Adrenal gland (tissue), 12 donors: ENCODE measurements around the gene ATXN1. TPM values are rescaled to one million over a fixed set of nuclear protein-coding genes. Genes with fewer than 3 reads are reported as not detected.

Experiments
- DNase-seq, 7 donors: peaks; one replicate each; pipeline ENCODE4 v3.0.0-alpha.2; 2019 to 2020
- H3K27ac ChIP-seq, 5 donors: fragments of 200-600 bp; sonication (generic) in 4 of 5; 1 replicate in 3 of 5; 2 replicates in 2 of 5; pipeline versions ENCODE4 v1.5.1 to v1.8.0; 2016 to 2020; ENCODE audit warnings: mild to moderate bottlenecking in 1 of 5
- H3K27me3 ChIP-seq: fragments of 200-600 bp; 2 replicates; pipeline ENCODE4 v1.8.0; 2021
- H3K36me3 ChIP-seq, 2 donors: fragments of 200-600 bp; replicated peaks in 1 of 2; 1 replicate in 1 of 2; 2 replicates in 1 of 2; pipeline versions ENCODE4 v1.5.1 to v1.8.0; 2018 to 2022
- H3K4me1 ChIP-seq, 2 donors: fragments of 200-600 bp; replicated peaks in 1 of 2; 1 replicate in 1 of 2; 2 replicates in 1 of 2; pipeline versions ENCODE4 v1.5.1 to v1.8.0; 2018 to 2021
- H3K4me3 ChIP-seq, 4 donors: fragments of 200-600 bp; sonication (generic) in 3 of 4; one replicate each; pipeline ENCODE4 v1.5.1; 2016 to 2018
- H3K9me3 ChIP-seq, 3 donors: fragments of 200-600 bp; sonication (generic) in 1 of 3; replicated peaks in 1 of 3; 1 replicate in 2 of 3; 2 replicates in 1 of 3; pipeline versions ENCODE4 v1.5.1 to v1.8.0; 2016 to 2021
- CTCF ChIP-seq, 6 experiments: fragments of 450-650 bp in 4 of 6; fragments of 200-600 bp in 2 of 6; sonication (generic) in 1 of 6; IDR thresholded peaks; 1 replicate in 5 of 6; 2 replicates in 1 of 6; pipeline versions ENCODE4 v1.5.1 to v1.8.0; 2016 to 2021; ENCODE audit warnings: antibody characterized with exemption in 6 of 6, mild to moderate bottlenecking in 2 of 6, moderate library complexity in 1 of 6
- POLR2A ChIP-seq, 2 donors: fragments of 450-650 bp; IDR thresholded peaks; one replicate each; pipeline ENCODE4 v1.6.1; 2017; ENCODE audit warnings: antibody characterized with exemption in 2 of 2, mild to moderate bottlenecking in 2 of 2, moderate library complexity in 1 of 2
- WGBS, 4 donors: extraction: QIAGEN DNeasy Blood & Tissue Kit in 2 of 4; methylation state at CpG; one replicate each; pipeline versions ENCODE4 v1.1.5 to v1.1.7; 2013 to 2017; 5-methylcytosine and 5-hydroxymethylcytosine counted together
- intact Hi-C, 2 donors: fragments of 100-400 bp; cut with DNase I; formaldehyde crosslinking; loops; one replicate each; pipeline versions ENCODE4 v1.14.1 to v1.15.0; 2022 to 2023
- polyA plus RNA-seq, 3 donors: library from polyadenylated mRNA; stranded (reverse); fragments of 200-250 nt in 2 of 3; fragments of 350-450 nt in 1 of 3; fragmentation: Illumina TruSeq in 1 of 3; extraction: RNeasy Lipid Tissue Mini Kit (QIAGEN cat#74804) in 1 of 3; gene quantifications; one replicate each; pipeline ENCODE4 v1.2.3, GENCODE V29; 2013 to 2014
- total RNA-seq, 9 donors: library from RNA; depleted of rRNA in 4 of 9; stranded (reverse); fragments of >200 nt in 4 of 9; fragments of 120-200 nt in 1 of 9; fragmentation: NEBNext Ultra II Directional in 1 of 9; extraction: Animal tissue kit (Norgen Biotek cat#: 25700) in 1 of 9; gene quantifications; one replicate each; pipeline versions ENCODE4 v1.1.0 to v1.2.4, GENCODE V29; 2013 to 2023
- donor health status: healthy with polysubstance abuse.
- donor health status: Bipolar disorder and iron deficiency.
- donor health status: DM: yes; HTN: yes; CAD: no.
- donor health status: DM: no; HTN: no; CAD: no.
- donor health status: DM: no; HTN: no; CAD: no.
- donor health status: DM: yes; HTN: yes; CAD: no.

The ATXN1 gene
- total and polyA plus RNA-seq, 12 donors = 3.4 to 51.3 (median 25.4) TPM

- Histone ChIP-seq H3K4me3 (no peak overlapping the region), H3K27me3 (no peaks in the 10 kb centered on the region), H3K9me3 (no peaks in the 10 kb centered on the region), H3K4me1 (peaks cover 8 to 47% of the 10 kb centered on the region in 2 donors), H3K36me3 (no peaks in the 10 kb centered on the region), H3K27ac (no peak overlapping the region)
- intact Hi-C loops = no loop called here
- TF ChIP-seq POLR2A (IDR thresholded peaks at IDR 0.05) (no peak), CTCF (IDR thresholded peaks at IDR 0.05) (no peak)
- WGBS, 4 donors = 76 to 86% (median 82%) methylated on average over 3 of the region's 3 CpGs
- DNase-seq = no peak
Observed at GRCh38 chr6:16754274-16754673, 7.0 kb downstream of the ATXN1 start.

- no peaks in the 10 kb centered on the region for H3K9me3 ChIP-seq
- no peak overlapping the region for H3K4me3 ChIP-seq
- intact Hi-C loops = no loop called here
- DNase-seq = no peak
- H3K27ac ChIP-seq = no peak overlapping the region
- TF ChIP-seq CTCF (IDR thresholded peaks at IDR 0.05) (no peak), POLR2A (IDR thresholded peaks at IDR 0.05) (no peak)
- WGBS, 4 donors = 92 to 96% (median 93%) methylated on average over 4 of the region's 4 CpGs
- no peaks in the 10 kb centered on the region for H3K27me3 ChIP-seq
- peaks cover under 1 to 45% of the 10 kb centered on the region in 2 donors for H3K4me1 ChIP-seq
- no peaks in the 10 kb centered on the region for H3K36me3 ChIP-seq
Observed at GRCh38 chr6:16753341-16753740, 7.9 kb downstream of the ATXN1 start.

- H3K4me1 ChIP-seq = peaks cover 0 to 45% of the 10 kb centered on the region in 2 donors
- no peaks in the 10 kb centered on the region for H3K27me3 ChIP-seq
- no peak for DNase-seq
- H3K36me3 ChIP-seq = no peaks in the 10 kb centered on the region
- 71 to 77% (median 74%) methylated on average over 4 of the region's 4 CpGs for WGBS, 4 donors
- no peak overlapping the region for H3K4me3 ChIP-seq
- TF ChIP-seq CTCF (IDR thresholded peaks at IDR 0.05) = no peak
- no peak for TF ChIP-seq POLR2A (IDR thresholded peaks at IDR 0.05)
- intact Hi-C loops = no loop called here
- H3K27ac ChIP-seq = peak overlapping the region in 1 of 5 donors; percentile 17
- no peaks in the 10 kb centered on the region for H3K9me3 ChIP-seq
Observed at GRCh38 chr6:16752206-16752866, 8.9 kb downstream of the ATXN1 start.

GRCh38 chr6:16751251-16751946 lies 9.9 kb downstream of the ATXN1 start:
- WGBS, 4 donors = 88 to 90% (median 89%) methylated on average over 2 of the region's 2 CpGs
- Histone ChIP-seq H3K27me3 (no peaks in the 10 kb centered on the region), H3K36me3 (no peaks in the 10 kb centered on the region), H3K4me3 (no peak overlapping the region), H3K27ac (no peak overlapping the region), H3K9me3 (no peaks in the 10 kb centered on the region), H3K4me1 (peaks cover 0 to 39% of the 10 kb centered on the region in 2 donors)
- DNase-seq = no peak
- TF ChIP-seq POLR2A (IDR thresholded peaks at IDR 0.05) = no peak
- no peak for TF ChIP-seq CTCF (IDR thresholded peaks at IDR 0.05)
- intact Hi-C loops = no loop called here
